NCI-H128 (cell line): ENCODE results near the gene TTC28.

ENCODE experiments used
- DNase-seq: peaks from one replicate; lab custom pipeline; 2025; ENCODE audit not compliant: unreplicated experiment; lab: John Stamatoyannopoulos, UW

Gene TTC28

DNA sequence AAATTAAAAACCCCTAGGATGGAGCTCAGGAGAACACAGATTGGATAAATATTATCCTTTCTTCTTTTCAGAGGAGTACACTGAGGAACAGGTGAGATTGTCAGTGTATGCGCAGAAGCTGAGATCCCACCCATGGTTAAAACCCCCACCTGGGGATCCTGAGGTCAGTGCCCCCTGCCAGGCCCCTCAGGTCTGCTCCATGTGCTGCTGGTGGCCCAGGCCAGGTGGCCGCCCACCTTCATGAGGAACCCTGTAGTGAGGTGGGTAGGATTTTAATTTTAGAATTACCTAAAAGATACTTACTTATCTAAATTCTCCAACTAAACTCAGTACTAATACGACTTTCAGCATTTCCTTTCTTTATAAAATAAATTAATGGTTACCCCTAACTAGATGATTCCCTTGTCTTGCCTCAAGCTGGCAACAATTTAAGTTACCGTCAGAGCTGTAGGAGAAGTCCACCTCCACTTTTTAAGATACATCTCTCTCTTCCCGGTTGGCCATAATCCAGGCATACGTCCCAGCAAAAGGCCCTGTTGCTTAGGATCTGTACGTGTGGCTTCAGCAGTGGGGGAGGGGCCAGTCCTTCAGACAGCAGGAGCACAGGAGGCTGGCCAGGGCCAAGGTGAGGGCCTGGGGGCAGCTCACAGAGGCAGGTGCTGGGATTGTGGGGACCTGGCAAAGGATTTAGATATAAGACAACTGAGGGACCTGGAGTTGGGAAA is 699.1 kb downstream of the TTC28 start:
- DNase-seq = no peak

GRCh38 chr22:27978802-27979201 is 700.8 kb downstream of the TTC28 start:
- DNase-seq = no peak

GRCh38 chr22:27978317-27978716 is 701.3 kb downstream of the TTC28 start:
- DNase-seq = no peak

GRCh38 chr22:27976586-27976985 is 703.1 kb downstream of the TTC28 start:
- DNase-seq = no peak

- no peak for DNase-seq
These were observed 704.1 kb downstream of the TTC28 start for GRCh38 chr22:27975381-27976013.

- DNase-seq = no peak
These were observed 705.8 kb downstream of the TTC28 start for GRCh38 chr22:27973846-27974245.

DNA sequence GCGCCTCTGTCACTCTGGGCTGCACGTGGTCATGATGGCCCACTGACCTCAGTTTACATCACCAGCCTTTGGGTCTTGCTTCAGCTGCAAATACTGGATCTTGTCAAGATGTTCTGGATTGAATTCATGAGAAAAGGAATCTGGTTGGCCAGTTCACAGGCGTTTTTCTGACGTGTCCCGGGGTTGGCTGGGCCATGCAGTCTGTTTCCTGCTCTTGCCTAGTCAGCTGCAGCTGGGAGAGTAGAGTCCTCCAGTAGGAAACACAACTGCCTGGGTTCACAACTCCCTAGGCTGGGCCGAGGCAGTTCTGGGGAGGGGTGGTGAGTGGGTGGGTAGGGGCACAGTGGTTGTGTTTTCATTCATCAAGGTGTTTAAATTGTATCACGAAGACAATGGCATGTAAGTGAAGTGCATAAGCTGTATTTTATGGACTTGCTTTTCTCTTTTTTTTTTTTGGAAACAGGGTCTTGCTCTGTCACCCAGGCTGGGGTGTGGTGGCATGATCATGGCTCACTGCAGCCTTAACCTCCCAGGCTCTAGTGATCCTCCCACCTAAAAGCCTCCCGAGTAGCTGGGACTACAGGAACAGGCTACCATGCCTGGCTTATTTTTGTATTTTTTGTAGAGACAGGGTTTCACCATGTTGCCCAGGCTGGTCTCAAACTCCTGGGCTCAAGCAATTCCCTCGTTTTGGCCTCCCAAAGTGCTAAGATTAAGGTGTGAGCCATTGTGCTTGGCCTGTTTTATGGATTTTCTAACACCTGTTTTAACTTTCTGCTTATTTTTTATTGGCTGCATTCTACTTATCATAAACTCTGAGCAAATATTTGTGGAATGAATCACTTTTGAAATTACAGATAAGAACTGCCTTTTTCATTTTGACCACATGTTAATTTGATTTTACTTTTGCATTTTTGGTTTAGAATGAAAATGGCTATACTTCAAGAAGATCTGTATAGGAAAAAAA is 706.6 kb downstream of the TTC28 start:
- DNase-seq = no peak

DNA sequence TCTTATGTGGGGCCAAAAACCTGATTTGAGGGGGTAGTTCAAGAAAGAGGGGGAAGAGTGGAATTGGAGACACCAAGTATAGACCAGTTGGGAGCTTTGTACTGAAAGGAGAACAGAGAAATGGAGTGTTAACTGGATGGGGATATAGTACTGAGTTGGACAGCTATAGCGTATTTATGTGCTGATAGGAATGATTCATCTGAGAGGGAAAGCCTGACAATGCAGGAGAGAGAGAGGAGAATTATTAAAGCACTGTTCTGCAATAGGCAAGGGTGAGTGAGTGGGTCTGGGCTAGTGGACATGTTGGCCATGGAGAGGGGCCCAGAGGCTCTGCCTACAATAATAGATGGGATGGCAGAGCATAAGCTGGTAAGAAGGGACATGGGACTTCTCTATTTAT is 707.7 kb downstream of the TTC28 start:
- DNase-seq = no peak

DNA sequence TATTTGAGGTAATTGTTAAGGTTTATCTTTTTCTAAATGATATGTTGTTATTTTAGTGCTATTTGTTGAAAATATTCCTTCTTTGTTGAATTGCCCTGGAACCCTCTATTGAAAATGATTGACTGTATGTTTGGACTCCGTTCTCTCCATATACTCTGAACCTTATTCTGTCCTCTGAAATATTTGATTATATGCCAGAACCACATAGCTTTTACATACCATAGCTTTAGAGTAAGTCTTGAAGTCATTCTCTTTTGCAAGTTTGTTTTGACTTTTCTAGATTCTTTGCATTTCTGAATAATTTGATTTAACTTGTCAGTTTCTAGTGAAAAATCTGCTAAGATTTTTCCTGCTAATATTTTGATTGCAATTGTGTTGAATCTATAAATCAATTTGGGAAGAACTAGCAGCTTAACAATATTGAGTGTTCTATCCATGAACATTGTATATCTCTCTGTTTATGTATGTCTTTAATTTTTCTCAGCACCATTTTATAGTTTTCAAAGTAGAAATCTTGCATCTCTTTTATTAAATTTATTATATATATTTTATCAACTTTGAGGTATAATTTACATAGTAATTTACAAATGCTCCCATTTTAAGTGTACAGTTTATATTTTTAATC is 708.9 kb downstream of the TTC28 start:
- DNase-seq = no peak

DNA sequence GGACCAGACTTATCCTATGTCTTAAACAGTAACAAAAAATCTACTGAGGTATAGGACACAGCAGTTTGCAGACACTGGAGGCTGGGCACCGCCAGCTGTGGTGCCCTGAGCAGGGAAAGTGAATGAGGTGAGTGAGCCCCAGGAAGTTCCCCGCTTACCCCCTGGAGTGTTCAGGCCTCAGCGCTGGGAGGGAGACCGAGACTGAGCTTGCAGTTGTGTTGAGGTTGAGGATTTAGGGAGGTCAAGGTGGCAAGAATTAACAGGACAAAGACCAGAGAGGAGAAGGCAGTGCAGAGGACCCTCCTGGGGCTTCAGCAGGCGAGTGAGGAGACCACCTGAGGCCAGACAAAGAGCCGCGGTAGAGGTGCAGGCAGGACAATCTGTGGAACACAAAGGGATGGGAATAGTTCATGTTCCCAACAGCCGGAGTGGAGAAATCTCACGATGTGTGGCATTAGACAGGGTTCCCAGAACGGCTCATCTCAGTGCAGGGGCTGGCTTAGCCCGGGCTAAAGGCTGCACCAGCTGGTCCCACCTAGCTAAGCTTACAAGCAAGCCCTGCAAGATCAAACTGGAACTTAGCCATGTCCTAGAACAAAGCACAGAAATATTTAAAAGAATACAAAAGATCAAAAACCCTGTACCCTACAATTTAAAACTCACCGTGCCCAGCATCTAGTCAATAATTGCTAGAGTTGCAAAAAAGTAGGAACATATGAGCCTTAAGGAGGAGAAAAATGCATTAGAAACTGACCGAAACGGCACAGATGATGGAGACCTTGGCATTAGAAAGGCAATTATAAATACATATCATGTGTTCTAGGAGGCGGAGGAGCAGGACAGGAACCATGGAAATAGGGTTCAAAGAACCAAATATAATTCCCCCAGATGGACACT is 713.2 kb downstream of the TTC28 start:
- no peak for DNase-seq

DNA sequence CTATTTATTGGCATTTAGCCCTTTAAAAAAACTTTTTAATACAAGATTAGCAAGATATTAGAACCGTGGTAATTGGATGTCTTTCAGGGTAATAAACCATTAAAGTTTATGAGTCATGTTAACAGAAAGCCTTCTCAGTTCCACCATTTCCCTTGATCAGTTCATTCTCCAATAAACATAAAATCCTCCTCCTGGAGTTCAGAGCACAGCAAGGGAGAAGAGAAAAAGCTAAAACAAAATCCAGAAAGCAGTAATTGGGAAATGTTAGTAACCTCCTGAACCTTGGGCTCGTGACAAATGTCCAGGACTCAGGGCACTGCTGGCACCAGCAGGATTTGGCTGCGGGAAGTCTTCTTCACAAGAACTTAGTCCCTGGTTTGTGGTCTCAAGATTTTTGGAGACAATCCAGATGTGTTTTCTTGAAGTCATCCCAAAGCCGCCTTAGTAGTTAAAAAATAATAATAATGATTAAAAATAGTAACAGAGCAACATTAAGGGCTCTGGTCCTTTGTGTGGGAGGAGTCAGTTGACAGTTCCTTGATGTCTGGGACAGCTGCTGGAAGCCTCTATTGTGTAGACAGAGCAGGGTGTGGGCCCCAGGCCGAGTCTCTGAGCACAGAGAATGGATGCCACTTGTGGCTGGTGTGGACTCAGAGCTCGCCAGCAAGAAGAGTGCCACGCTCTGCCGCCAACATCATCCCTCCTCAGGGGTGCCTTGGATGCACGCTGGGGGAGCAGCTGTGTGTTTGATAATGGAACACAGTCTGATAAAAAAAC is 717.2 kb downstream of the TTC28 start:
- no peak for DNase-seq

DNA sequence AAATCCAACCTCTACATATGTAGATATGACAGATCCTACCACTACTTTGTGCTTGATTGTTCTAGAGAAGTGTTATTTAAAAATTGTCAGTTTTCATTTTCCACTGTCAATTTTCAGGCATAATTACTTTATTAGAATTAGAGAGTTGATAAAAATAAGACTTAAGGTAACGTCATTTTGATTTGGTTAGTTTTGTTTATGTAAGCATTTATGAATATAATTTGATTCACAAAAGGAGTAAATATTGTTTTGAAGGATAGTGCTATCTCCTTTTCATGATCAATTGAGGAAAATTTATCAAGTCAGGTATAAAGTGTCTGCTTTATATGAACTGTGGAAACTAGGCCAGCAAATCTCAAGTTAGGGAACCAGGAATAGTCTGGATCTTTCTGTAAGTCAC is 718.0 kb downstream of the TTC28 start:
- DNase-seq = no peak

DNA sequence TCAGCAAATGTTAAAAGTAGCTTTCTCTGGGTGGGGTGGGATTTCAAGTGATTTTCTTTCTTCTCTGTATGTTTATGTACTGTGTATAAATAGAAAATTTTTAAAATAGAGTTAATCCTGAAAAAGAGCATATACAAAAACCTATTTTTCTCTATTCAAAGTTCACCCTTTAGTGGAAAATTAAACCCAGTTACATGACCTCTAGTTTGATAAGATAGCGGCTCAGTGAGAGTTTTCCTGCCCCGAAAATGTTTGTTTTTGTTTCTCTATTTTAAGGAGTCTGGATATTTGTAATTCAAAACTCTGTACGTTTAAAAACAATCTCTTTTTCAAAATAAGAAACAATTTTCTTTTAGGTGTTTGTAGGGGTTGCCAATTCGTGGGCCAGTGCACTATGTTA is 718.5 kb downstream of the TTC28 start:
- DNase-seq = no peak

DNA sequence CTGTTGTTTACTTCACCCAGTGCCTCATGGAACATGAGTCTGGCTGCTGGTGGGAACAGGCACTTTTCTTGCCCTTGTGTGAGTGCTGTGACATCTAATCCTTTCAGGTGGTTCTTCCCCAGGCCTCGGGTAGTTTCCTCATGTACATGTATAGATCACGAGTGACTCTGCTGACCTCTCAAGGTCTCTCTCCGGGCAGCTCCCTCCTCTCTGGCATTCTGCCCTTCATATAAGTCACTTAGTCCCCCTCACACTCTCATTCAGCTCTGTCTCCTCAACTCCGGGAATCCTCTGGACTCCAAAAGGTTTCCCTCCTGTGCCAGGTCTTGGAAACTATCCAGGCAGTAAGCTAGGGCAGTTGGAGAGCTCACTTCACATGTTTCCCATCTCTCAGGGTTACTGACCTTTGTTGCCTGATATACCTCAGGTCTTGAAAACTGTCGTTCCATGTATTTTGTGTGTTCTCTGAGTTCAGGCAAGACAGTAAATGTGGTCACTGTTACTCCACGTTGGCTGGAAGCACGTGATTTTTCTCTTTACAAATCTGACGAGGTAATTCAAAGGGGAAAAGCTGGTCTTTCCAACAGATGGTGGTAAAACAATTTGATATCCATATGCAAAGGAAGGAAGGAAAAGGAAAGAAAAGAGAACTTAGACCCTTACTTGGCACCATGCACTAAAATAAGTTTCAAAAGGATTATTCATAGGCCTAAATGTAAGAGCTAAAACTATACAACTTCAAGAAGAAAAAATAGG is 720.1 kb downstream of the TTC28 start:
- DNase-seq = no peak

- no peak for DNase-seq
These were observed 726.9 kb downstream of the TTC28 start for GRCh38 chr22:27952779-27953178.

- DNase-seq = no peak
These were observed 727.5 kb downstream of the TTC28 start for GRCh38 chr22:27952091-27952490.

GRCh38 chr22:27949421-27949820 is 730.2 kb downstream of the TTC28 start:
- no peak for DNase-seq

- DNase-seq = no peak
These were observed 731.1 kb downstream of the TTC28 start for GRCh38 chr22:27948569-27948968.

DNA sequence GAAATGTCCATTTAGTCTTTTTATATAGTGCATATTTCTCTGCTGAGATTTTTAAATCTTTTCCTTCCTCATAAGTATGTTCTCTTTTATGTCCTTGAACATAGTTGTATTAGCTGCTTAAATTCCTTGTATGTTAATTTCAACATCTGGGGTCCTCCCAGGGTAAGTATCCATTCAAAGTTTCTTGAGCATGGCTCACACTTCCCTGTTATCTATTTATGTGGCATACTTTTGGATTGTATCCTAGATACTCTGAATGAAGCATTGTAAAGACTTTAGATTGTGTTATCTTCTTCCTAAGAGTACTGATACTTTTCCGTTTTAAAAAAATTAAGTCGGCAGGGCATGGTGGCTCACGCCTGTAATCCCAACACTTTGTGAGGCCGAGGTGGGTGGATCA is 732.2 kb downstream of the TTC28 start:
- DNase-seq = no peak
